Subcutaneous abdominal adipose tissue (tissue), 5 donors: ENCODE results near the gene CTF1.

Source experiments
- H3K27ac ChIP-seq: one replicate; pipeline ENCODE4 v1.7.0; 2013; ENCODE audit warnings: low read depth, mild to moderate bottlenecking, inconsistent platforms, low read length, moderate library complexity
- H3K27me3 ChIP-seq, 5 donors: one replicate each; pipeline ENCODE4 v1.7.0; 2013; ENCODE audit warnings: low read length in 5 of 5, inconsistent platforms in 1 of 5; ENCODE audit not compliant: control insufficient read depth in 5 of 5, insufficient read depth in 4 of 5
- H3K36me3 ChIP-seq, 5 donors: one replicate each; pipeline ENCODE4 v1.7.0; 2013; ENCODE audit warnings: low read length in 5 of 5; ENCODE audit not compliant: control insufficient read depth in 5 of 5, insufficient read depth in 5 of 5
- H3K4me1 ChIP-seq, 5 donors: one replicate each; pipeline ENCODE4 v1.7.0; 2013; ENCODE audit warnings: low read length in 5 of 5, mild to moderate bottlenecking in 3 of 5, moderate library complexity in 1 of 5; ENCODE audit not compliant: control insufficient read depth in 5 of 5, insufficient read depth in 5 of 5
- H3K4me3 ChIP-seq, 5 donors: one replicate each; pipeline ENCODE4 v1.7.0; 2013; ENCODE audit warnings: low read length in 5 of 5, low read depth in 1 of 5
- H3K9ac ChIP-seq, 5 donors: one replicate each; pipeline ENCODE4 v1.7.0; 2013; ENCODE audit warnings: low read length in 5 of 5, mild to moderate bottlenecking in 4 of 5, moderate library complexity in 3 of 5
- H3K9me3 ChIP-seq, 5 donors: one replicate each; pipeline ENCODE4 v1.7.0; 2013; ENCODE audit warnings: low read length in 5 of 5; ENCODE audit not compliant: control insufficient read depth in 5 of 5
- donor health status: healthy.
- donor health status: healthy.
- donor health status: healthy.
- donor health status: healthy.
- donor health status: healthy.

CTF1 gene

GRCh38 chr16:30895627-30896260 is 670 bp upstream of the CTF1 start:
- Histone ChIP-seq H3K27ac (peak overlapping the region; percentile 97), H3K9ac (peak overlapping the region in 4 of 5 donors; percentile 83 to 92 (median 89)), H3K36me3 (peaks cover 0 to 11% (median 3%) of the 10 kb centered on the region in 5 donors), H3K27me3 (no peaks in the 10 kb centered on the region), H3K4me1 (peaks cover 2 to 48% (median 44%) of the 10 kb centered on the region in 5 donors), H3K4me3 (peak overlapping the region; percentile 45 to 75 (median 63)), H3K9me3 (no peaks in the 10 kb centered on the region)

- Histone ChIP-seq H3K36me3 (peaks cover 0 to 5% (median 0%) of the 10 kb centered on the region in 5 donors), H3K9me3 (no peaks in the 10 kb centered on the region), H3K27me3 (no peaks in the 10 kb centered on the region), H3K4me3 (peak overlapping the region; percentile 45 to 75 (median 63)), H3K9ac (peak overlapping the region; percentile 56 to 92 (median 86)), H3K27ac (peak overlapping the region; percentile 97), H3K4me1 (peaks cover 2 to 57% (median 50%) of the 10 kb centered on the region in 5 donors)
These were observed 697 bp downstream of the CTF1 start for GRCh38 chr16:30896889-30897733.

DNA sequence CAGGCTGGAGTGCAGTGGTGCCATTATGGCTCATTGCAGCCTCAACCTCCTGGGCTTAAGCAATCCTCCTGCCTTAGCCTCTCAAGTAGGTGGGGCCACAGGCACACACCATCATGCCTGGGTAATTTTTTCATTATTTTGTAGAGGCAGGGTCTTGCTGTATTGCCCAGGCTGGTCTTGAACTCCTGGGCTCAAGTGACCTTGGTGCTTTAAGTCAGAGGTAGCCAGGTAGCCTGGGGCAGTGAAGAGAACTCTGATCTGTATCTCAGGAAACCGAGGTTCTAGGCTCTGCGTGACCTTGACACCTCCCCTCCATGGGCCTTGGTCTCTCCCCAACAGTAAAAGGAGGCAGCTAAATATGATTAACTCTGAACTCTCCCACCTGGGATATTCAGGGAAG is 3.4 kb downstream of the CTF1 start:
- Histone ChIP-seq H3K27ac (no peak overlapping the region), H3K9me3 (no peaks in the 10 kb centered on the region), H3K4me3 (no peak overlapping the region), H3K9ac (no peak overlapping the region), H3K36me3 (no peaks in the 10 kb centered on the region), H3K4me1 (peaks cover 2 to 58% (median 53%) of the 10 kb centered on the region in 5 donors), H3K27me3 (no peaks in the 10 kb centered on the region)

DNA sequence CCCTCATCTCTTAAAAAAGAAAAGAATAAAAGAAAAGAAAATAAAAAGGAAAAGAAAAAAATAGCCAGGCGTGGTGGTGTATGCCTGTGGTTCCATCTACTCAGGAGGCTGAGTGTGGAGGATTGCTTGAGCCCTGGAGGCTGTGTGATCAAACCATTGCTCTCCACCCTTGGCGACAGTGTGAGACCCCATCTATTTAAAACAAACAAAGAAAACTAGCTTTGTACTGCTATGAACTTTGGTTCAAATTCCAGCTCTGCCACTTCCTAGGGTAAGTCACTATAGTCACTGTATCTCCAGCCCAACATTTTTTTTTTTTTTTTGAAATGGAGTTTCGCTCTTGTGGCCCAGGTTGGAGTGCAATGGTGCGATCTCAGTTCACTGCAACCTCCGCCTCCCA is 4.2 kb downstream of the CTF1 start:
- H3K4me3 ChIP-seq: no peak overlapping the region
- H3K36me3 ChIP-seq: no peaks in the 10 kb centered on the region
- peaks cover 2 to 52% (median 49%) of the 10 kb centered on the region in 5 donors for H3K4me1 ChIP-seq
- no peak overlapping the region for H3K27ac ChIP-seq
- H3K9ac ChIP-seq: no peak overlapping the region
- H3K27me3 ChIP-seq: no peaks in the 10 kb centered on the region
- H3K9me3 ChIP-seq: no peaks in the 10 kb centered on the region

DNA sequence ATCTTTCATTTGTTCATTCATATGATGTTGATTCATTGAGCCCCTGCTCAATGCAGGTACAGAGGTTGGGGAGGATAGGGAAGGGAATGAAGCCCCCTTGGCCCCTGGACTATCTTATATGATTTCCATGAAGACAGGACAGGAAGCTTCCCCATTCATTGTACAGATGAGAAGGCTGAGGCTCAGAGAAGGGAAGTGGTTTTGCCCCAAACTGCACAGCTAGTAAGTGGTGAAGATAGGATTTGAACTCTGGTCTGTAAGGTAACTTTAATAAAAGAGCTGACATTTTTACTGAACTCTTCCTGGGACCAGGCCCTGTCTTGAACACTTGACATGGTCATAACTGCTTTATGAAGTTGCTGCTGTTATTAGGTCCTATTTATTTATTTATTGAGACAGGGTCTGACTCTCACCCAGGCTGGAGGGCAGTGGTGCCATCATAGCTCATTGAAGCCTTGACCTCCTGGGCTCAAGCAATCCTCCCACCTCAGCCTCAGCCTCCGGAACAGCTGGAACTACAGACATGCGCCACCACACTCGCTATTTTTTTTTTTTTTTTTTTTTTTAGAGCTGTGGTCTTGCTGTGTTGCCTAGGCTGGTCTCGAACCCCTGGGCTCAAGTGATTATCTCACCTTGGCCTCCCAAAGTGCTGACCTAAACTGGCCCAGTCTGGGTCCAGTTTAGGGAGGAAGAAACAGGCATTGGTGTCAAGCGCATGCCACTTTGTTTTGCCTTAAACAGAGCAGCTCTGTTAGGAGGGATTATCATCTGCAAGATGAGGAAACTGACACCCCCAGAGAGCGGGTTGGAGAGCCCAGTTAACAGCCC is 5.0 kb downstream of the CTF1 start:
- peaks cover 2 to 43% (median 40%) of the 10 kb centered on the region in 5 donors for H3K4me1 ChIP-seq
- H3K27ac ChIP-seq: peak overlapping the region; percentile 46
- H3K27me3 ChIP-seq: no peaks in the 10 kb centered on the region
- no peaks in the 10 kb centered on the region for H3K9me3 ChIP-seq
- H3K4me3 ChIP-seq: peak overlapping the region; percentile 59 to 79 (median 64)
- peak overlapping the region in 4 of 5 donors; percentile 57 to 85 (median 66) for H3K9ac ChIP-seq
- H3K36me3 ChIP-seq: no peaks in the 10 kb centered on the region

DNA sequence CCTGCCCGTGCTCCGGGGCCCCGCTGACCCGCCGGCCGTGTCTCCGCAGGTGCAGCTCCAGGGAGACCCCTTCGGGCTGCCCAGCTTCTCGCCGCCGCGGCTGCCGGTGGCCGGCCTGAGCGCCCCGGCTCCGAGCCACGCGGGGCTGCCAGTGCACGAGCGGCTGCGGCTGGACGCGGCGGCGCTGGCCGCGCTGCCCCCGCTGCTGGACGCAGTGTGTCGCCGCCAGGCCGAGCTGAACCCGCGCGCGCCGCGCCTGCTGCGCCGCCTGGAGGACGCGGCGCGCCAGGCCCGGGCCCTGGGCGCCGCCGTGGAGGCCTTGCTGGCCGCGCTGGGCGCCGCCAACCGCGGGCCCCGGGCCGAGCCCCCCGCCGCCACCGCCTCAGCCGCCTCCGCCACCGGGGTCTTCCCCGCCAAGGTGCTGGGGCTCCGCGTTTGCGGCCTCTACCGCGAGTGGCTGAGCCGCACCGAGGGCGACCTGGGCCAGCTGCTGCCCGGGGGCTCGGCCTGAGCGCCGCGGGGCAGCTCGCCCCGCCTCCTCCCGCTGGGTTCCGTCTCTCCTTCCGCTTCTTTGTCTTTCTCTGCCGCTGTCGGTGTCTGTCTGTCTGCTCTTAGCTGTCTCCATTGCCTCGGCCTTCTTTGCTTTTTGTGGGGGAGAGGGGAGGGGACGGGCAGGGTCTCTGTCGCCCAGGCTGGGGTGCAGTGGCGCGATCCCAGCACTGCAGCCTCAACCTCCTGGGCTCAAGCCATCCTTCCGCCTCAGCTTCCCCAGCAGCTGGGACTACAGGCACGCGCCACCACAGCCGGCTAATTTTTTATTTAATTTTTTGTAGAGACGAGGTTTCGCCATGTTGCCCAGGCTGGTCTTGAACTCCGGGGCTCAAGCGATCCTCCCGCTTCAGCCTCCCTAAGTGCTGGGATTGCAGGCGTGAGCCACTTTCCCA is 5.9 kb downstream of the CTF1 start:
- Histone ChIP-seq H3K9me3 (no peaks in the 10 kb centered on the region), H3K27me3 (no peaks in the 10 kb centered on the region), H3K4me3 (peak overlapping the region; percentile 62 to 79 (median 67)), H3K9ac (peak overlapping the region; percentile 38 to 85 (median 71)), H3K36me3 (peaks cover 0 to 3% (median 0%) of the 10 kb centered on the region in 5 donors), H3K27ac (peak overlapping the region; percentile 70), H3K4me1 (peaks cover 2 to 36% (median 34%) of the 10 kb centered on the region in 5 donors)

GRCh38 chr16:30903002-30903401 is 6.6 kb downstream of the CTF1 start:
- H3K27me3 ChIP-seq: no peaks in the 10 kb centered on the region
- peak overlapping the region; percentile 38 to 76 (median 68) for H3K9ac ChIP-seq
- H3K4me1 ChIP-seq: peaks cover 2 to 35% (median 30%) of the 10 kb centered on the region in 5 donors
- H3K27ac ChIP-seq: peak overlapping the region; percentile 70
- H3K4me3 ChIP-seq: peak overlapping the region; percentile 27 to 79 (median 67)
- no peaks in the 10 kb centered on the region for H3K9me3 ChIP-seq
- peaks cover 0 to 3% (median 0%) of the 10 kb centered on the region in 5 donors for H3K36me3 ChIP-seq

DNA sequence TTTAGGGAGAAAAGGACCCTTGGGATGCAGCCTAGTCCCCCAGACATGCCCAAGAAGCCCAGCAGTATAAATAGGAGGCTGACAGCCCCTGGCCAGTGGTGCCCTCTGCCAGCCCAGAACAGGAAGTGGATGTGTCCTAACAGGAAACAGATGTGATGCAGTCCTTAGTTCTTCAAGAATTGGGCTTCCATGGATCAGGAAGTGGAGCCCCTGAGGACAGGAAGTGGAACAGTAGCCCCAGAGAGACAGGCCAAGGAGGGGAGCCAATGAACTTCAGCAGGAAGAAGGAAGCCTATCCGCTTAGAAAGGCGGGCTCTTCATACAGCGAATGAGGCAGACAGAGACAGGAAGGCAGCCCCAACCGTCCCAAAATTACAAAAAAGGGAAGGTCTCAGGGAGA is 7.2 kb downstream of the CTF1 start:
- Histone ChIP-seq H3K27ac (peak overlapping the region; percentile 76), H3K9ac (no peak overlapping the region), H3K4me3 (peak overlapping the region in 4 of 5 donors; percentile 4 to 27 (median 26)), H3K36me3 (peaks cover 0 to 3% (median 0%) of the 10 kb centered on the region in 5 donors), H3K9me3 (no peaks in the 10 kb centered on the region), H3K27me3 (no peaks in the 10 kb centered on the region), H3K4me1 (peaks cover 2 to 35% (median 30%) of the 10 kb centered on the region in 5 donors)
